Measurements from ENCODE around the gene ORAI3.
A peak's percentile ranks its signal among the peaks of the same experiment; 100 is the strongest.

ORAI3 gene

GRCh38 chr16:30902029-30902972, 46.6 kb upstream of the ORAI3 start (continued):
- TF ChIP-seq ZNF596 (tag by site-specific recombination; IDR thresholded peaks at IDR 0.05) (no peak), ELK4 (IDR thresholded peaks at IDR 0.05; ENCODE audit: borderline replicate concordance, low read depth, low read length) (no peak), ZNF37A (tag by site-specific recombination; IDR thresholded peaks at IDR 0.05) (no peak), MEIS1 (CRISPR knock-in tag; IDR thresholded peaks at IDR 0.05; ENCODE audit: borderline replicate concordance) (no peak), KLF10 (tag by site-specific recombination; IDR thresholded peaks at IDR 0.05) (peak; percentile 87), ZNF792 (tag by site-specific recombination; IDR thresholded peaks at IDR 0.05) (no peak), ZNF274 (IDR thresholded peaks at IDR 0.05; ENCODE audit: low read length) (no peak), ZNF274 (tag by site-specific recombination; IDR thresholded peaks at IDR 0.05; ENCODE audit: borderline replicate concordance) (no peak), ZNF174 (tag by site-specific recombination; IDR thresholded peaks at IDR 0.05) (no peak), ZBTB6 (tag by site-specific recombination; IDR thresholded peaks at IDR 0.05) (no peak), ZNF626 (tag by site-specific recombination; IDR thresholded peaks at IDR 0.05) (no peak), ZNF2 (tag by site-specific recombination; IDR thresholded peaks at IDR 0.05) (peak; percentile 58; the same call in 1 of the 2 replicates), ZNF146 (tag by site-specific recombination; IDR thresholded peaks at IDR 0.05) (no peak), ZSCAN16 (tag by site-specific recombination; IDR thresholded peaks at IDR 0.05) (no peak), ATF2 (tag by site-specific recombination; IDR thresholded peaks at IDR 0.05; ENCODE audit: low read depth) (no peak), ZNF629 (tag by site-specific recombination; IDR thresholded peaks at IDR 0.05) (no peak), ZNF335 (tag by site-specific recombination; conservative IDR thresholded peaks at IDR 0.05) (peak; percentile 52), PRDM10 (tag by site-specific recombination; IDR thresholded peaks at IDR 0.05) (0 out of 2 replicates have a peak, but pooled peaks have one; percentile 12), ZNF366 (tag by site-specific recombination; conservative IDR thresholded peaks at IDR 0.05) (peak; percentile 50; the same call in 1 of the 2 replicates), ZNF571 (tag by site-specific recombination; IDR thresholded peaks at IDR 0.05) (no peak), ZNF660 (tag by site-specific recombination; IDR thresholded peaks at IDR 0.05) (no peak), MYNN (tag by site-specific recombination; IDR thresholded peaks at IDR 0.05; ENCODE audit: borderline replicate concordance) (no peak), ZFHX2 (tag by site-specific recombination; conservative IDR thresholded peaks at IDR 0.05) (no peak), ZNF140 (tag by site-specific recombination; IDR thresholded peaks at IDR 0.05) (no peak), KLF9 (tag by site-specific recombination; IDR thresholded peaks at IDR 0.05; ENCODE audit: low read depth) (peak; percentile 72), ZNF521 (tag by site-specific recombination; IDR thresholded peaks at IDR 0.05) (no peak), ZNF239 (tag by site-specific recombination; IDR thresholded peaks at IDR 0.05) (no peak), AEBP2 (tag by site-specific recombination; IDR thresholded peaks at IDR 0.05; ENCODE audit: borderline replicate concordance) (no peak), ZNF548 (tag by site-specific recombination; IDR thresholded peaks at IDR 0.05) (no peak), ZNF580 (tag by site-specific recombination; IDR thresholded peaks at IDR 0.05) (no peak), ZNF677 (tag by site-specific recombination; IDR thresholded peaks at IDR 0.05) (no peak; the same call in 1 of the 2 replicates)
